DND-41 (cell line): ENCODE results near the gene OR2AK2.

Experiments
- ATAC-seq: fragments of 200-7000 bp; cut with Tn5 transposase; 3 replicates; pipeline ENCODE4 v1.9.1; 2021; ENCODE audit warnings: low read depth; ENCODE audit not compliant: insufficient read depth
- DNase-seq: peaks from one replicate; pipeline ENCODE4 v3.0.0-alpha.2; 2020
- H2AFZ ChIP-seq: 2 replicates; pipeline ENCODE4 v1.6.0; 2012; ENCODE audit warnings: low read depth, low read length
- H3K27ac ChIP-seq: 2 replicates; pipeline ENCODE4 v1.5.1; 2012; ENCODE audit warnings: low read length, inconsistent platforms
- H3K27me3 ChIP-seq: fragments of 200-600 bp; sonication (generic); 2 replicates; pipeline ENCODE4 v1.6.0; 2012; ENCODE audit warnings: low read length, mild to moderate bottlenecking, inconsistent platforms; ENCODE audit not compliant: insufficient read depth, poor library complexity
- H3K36me3 ChIP-seq: 2 replicates; pipeline ENCODE4 v1.5.1; 2012; ENCODE audit warnings: low read length, inconsistent platforms; ENCODE audit not compliant: insufficient read depth
- H3K4me1 ChIP-seq: 2 replicates; pipeline ENCODE4 v1.5.1; 2012; ENCODE audit warnings: mild to moderate bottlenecking, low read length; ENCODE audit not compliant: insufficient read depth
- H3K4me2 ChIP-seq: 2 replicates; pipeline ENCODE4 v1.6.0; 2012; ENCODE audit warnings: mild to moderate bottlenecking, moderate library complexity, low read length, inconsistent platforms; ENCODE audit not compliant: insufficient read depth
- H3K4me3 ChIP-seq, 2 experiments: fragments of 200-600 bp in 1 of 2; shearing (Covaris generic) in 1 of 2; 2 replicates each; pipeline ENCODE4 v1.5.1; 2012 to 2016; ENCODE audit warnings: inconsistent platforms in 2 of 2, low read length in 2 of 2, mild to moderate bottlenecking in 2 of 2, low read depth in 1 of 2, moderate library complexity in 1 of 2
- H3K79me2 ChIP-seq: 2 replicates; pipeline ENCODE4 v1.6.0; 2012; ENCODE audit warnings: low read length, inconsistent platforms; ENCODE audit not compliant: insufficient read depth
- H3K9ac ChIP-seq: 2 replicates; pipeline ENCODE4 v1.6.0; 2012; ENCODE audit warnings: low read depth, mild to moderate bottlenecking, inconsistent platforms, low read length, moderate library complexity
- H3K9me3 ChIP-seq: 2 replicates; pipeline ENCODE4 v1.5.1; 2012; ENCODE audit warnings: low read length, moderate library complexity, mild to moderate bottlenecking, inconsistent platforms; ENCODE audit not compliant: insufficient read depth, severe bottlenecking
- H4K20me1 ChIP-seq: 2 replicates; pipeline ENCODE4 v1.6.0; 2012; ENCODE audit warnings: low read length; ENCODE audit not compliant: insufficient read depth
- CTCF ChIP-seq: IDR thresholded peaks from 2 replicates; pipeline ENCODE4 v1.5.1; 2012; ENCODE audit warnings: borderline replicate concordance, low read length, moderate library complexity, mild to moderate bottlenecking; ENCODE audit not compliant: poor library complexity, severe bottlenecking; ENCODE audit errors: extremely low read depth
- EZH2 ChIP-seq: IDR thresholded peaks from 3 replicates; pipeline ENCODE4 v1.6.1; 2012; ENCODE audit warnings: borderline replicate concordance, low read depth, mild to moderate bottlenecking, moderate library complexity, low read length, inconsistent platforms; ENCODE audit not compliant: severe bottlenecking

The OR2AK2 gene

GRCh38 chr1:247924868-247925267, 40.2 kb upstream of the OR2AK2 start, which contains the start of gene OR2AJ1:
Gene OR2AJ1 (plus strand): TSS chr1:247924889. CDS start chr1:247933769, 8,880 bp downstream.
- H3K4me3 ChIP-seq = no peak within 1 kb of the TSS
- no peaks in the 10 kb centered on the region for H4K20me1 ChIP-seq
- H3K9me3 ChIP-seq = no peaks in the 10 kb centered on the region
- no peak within 1 kb of the TSS for H3K9ac ChIP-seq
- TF ChIP-seq CTCF (no peak), EZH2 (no peak)
- H2AFZ ChIP-seq = no peak within 1 kb of the TSS
- no peaks in the 10 kb centered on the region for H3K79me2 ChIP-seq
- no peak for DNase-seq
- no peaks in the 10 kb centered on the region for H3K4me1 ChIP-seq
- H3K27me3 ChIP-seq = no peaks in the 10 kb centered on the region
- no peak for ATAC-seq
- no peak within 1 kb of the TSS for H3K27ac ChIP-seq
- no peaks in the 10 kb centered on the region for H3K36me3 ChIP-seq
- H3K4me2 ChIP-seq = no peak within 1 kb of the TSS

DNA sequence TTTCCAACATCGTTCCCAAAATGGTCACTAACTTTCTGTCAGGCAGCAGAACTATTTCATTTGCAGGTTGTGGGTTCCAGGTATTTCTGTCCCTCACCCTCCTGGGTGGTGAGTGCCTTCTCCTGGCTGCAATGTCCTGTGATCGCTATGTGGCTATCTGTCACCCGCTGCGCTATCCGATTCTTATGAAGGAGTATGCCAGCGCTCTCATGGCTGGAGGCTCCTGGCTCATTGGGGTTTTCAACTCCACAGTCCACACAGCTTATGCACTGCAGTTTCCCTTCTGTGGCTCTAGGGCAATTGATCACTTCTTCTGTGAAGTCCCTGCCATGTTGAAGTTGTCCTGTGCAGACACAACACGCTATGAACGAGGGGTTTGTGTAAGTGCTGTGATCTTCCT, 31.0 kb upstream of the OR2AK2 start:
- Histone ChIP-seq H3K9me3 (peaks cover 4% of the 10 kb centered on the region), H2AFZ (no peak overlapping the region)
- no peak for ATAC-seq

DNA sequence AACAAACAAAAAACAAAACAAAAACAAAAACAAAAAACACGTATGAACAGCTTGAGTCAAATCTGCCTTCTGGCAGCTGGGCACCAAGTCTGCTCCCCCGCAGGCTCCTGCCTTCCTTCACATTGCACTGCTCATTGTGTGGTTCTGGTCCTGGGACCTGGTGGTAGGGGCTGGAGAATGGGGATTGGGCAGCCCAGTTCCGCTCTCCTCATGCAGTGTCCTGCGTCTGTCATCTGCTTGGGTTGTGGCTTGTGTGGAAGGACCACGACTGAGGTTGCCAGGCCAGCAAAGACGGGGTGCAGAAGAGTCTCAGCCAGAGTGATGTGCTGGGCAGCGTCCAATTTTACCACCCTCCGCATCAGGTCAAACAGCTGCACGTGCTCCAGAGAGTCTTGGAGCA, 29.3 kb upstream of the OR2AK2 start:
- Histone ChIP-seq H3K4me2 (no peak overlapping the region), H3K27ac (no peak overlapping the region), H3K36me3 (no peaks in the 10 kb centered on the region), H4K20me1 (no peaks in the 10 kb centered on the region), H3K9me3 (peaks cover 4% of the 10 kb centered on the region), H3K79me2 (no peaks in the 10 kb centered on the region), H3K27me3 (no peaks in the 10 kb centered on the region), H3K4me3 (no peak overlapping the region), H3K4me1 (no peaks in the 10 kb centered on the region), H2AFZ (no peak overlapping the region), H3K9ac (no peak overlapping the region)
- ATAC-seq (no peak), DNase-seq (no peak)
- TF ChIP-seq EZH2 = no peak
- TF ChIP-seq CTCF = no peak

More for the DNA sequence above, 31.0 kb upstream of the OR2AK2 start:
- Histone ChIP-seq H3K79me2 (no peaks in the 10 kb centered on the region), H3K27me3 (no peaks in the 10 kb centered on the region), H3K27ac (no peak overlapping the region), H3K36me3 (no peaks in the 10 kb centered on the region), H4K20me1 (no peaks in the 10 kb centered on the region), H3K4me2 (no peak overlapping the region), H3K9ac (no peak overlapping the region), H3K4me3 (no peak overlapping the region), H3K4me1 (no peaks in the 10 kb centered on the region)
- no peak for TF ChIP-seq CTCF
- TF ChIP-seq EZH2 = no peak
- DNase-seq = no peak

- TF ChIP-seq EZH2 (no peak), CTCF (no peak)
- DNase-seq = no peak
- H2AFZ ChIP-seq = no peak overlapping the region
Measured at GRCh38 chr1:247936415-247936814, 28.6 kb upstream of the OR2AK2 start.

More at GRCh38 chr1:247936415-247936814, 28.6 kb upstream of the OR2AK2 start:
- H3K27ac ChIP-seq = no peak overlapping the region
- no peaks in the 10 kb centered on the region for H3K79me2 ChIP-seq
- H4K20me1 ChIP-seq = no peaks in the 10 kb centered on the region
- H3K4me3 ChIP-seq = no peak overlapping the region
- H3K9me3 ChIP-seq = peaks cover 4% of the 10 kb centered on the region
- H3K9ac ChIP-seq = no peak overlapping the region
- H3K27me3 ChIP-seq = no peaks in the 10 kb centered on the region
- no peaks in the 10 kb centered on the region for H3K36me3 ChIP-seq
- ATAC-seq = no peak
- no peak overlapping the region for H3K4me2 ChIP-seq
- H3K4me1 ChIP-seq = no peaks in the 10 kb centered on the region
